Epithelial cell of proximal tubule (primary cell): ENCODE results near the gene C5orf63. TPM values are rescaled to one million over a fixed set of nuclear protein-coding genes. Genes with fewer than 3 reads are reported as not detected.

ENCODE experiments used
- DNase-seq: peaks from one replicate; pipeline ENCODE4 v3.0.0-alpha.2; 2011; ENCODE audit warnings: low read depth
- H3K4me3 ChIP-seq: 2 replicates; pipeline ENCODE4 v1.5.1; 2011; ENCODE audit warnings: low read depth, mild to moderate bottlenecking, low read length
- CTCF ChIP-seq: conservative IDR thresholded peaks from 2 replicates; pipeline ENCODE4 v1.5.1; 2012; ENCODE audit warnings: low read depth, mild to moderate bottlenecking, low read length
- total RNA-seq: library from RNA; depleted of rRNA; stranded (reverse); fragments of >200 nt; gene quantifications from 2 replicates; pipeline ENCODE4 v1.2.3, GENCODE V29; 2015

The C5orf63 gene
- total RNA-seq, 1 donor from 2014 or later = 4.6 TPM

DNA sequence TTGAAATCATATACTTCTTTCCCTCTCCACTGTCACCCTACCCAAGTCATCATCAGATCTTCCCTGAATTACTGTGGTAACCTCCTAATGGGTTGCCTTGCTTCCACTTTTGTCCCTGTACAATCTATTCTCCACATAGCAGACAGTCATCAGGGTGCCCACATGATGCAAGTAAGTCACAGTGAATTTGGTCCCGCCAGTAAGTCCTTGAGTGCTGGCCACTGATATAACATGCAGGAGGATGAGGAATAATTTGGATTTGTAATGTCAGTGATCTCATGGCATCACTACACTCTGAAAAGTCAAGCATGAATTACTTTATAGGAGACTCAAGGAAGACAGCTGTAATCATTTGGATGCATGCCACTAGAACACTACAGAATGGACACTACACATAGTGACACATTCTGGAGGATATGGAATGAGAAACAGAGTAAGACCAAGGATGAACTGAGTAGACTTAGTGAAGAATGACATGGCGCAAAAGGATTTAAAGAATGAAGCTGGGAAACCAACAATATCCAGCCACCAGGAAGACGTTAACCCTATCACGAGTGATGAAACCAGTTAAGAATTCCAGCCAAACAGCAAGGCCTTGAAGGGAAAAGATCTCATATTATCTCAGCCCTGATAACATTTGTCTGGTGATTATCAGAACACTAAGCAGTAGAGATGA is 71.5 kb downstream of the C5orf63 start:
- no peak for TF ChIP-seq CTCF
- no peak for DNase-seq
- no peak overlapping the region for H3K4me3 ChIP-seq

Other genes with a start within 250 kb of the C5orf63 start
- gene MARCHF3, start 42.9 kb downstream of the C5orf63 start, total RNA-seq = 2.4 and 5.0 TPM in 2 replicates
- gene MEGF10, start 217.3 kb upstream of the C5orf63 start, total RNA-seq = 0.29 and 0.52 TPM in 2 replicates